ENCODE data around the gene MTLN. TPM values are rescaled to one million over a fixed set of nuclear protein-coding genes. Genes with fewer than 3 reads are reported as not detected.

Gene MTLN
- total and polyA plus RNA-seq, 2 of the 13 experiments (the other 11 are each of a cell fraction or from before 2014, with no cell fraction given), result 37.1 to 50.4 TPM

GRCh38 chr2:110211938-110212858 is at the start of gene MTLN (continued):
- TF ChIP-seq, protein P1, sequence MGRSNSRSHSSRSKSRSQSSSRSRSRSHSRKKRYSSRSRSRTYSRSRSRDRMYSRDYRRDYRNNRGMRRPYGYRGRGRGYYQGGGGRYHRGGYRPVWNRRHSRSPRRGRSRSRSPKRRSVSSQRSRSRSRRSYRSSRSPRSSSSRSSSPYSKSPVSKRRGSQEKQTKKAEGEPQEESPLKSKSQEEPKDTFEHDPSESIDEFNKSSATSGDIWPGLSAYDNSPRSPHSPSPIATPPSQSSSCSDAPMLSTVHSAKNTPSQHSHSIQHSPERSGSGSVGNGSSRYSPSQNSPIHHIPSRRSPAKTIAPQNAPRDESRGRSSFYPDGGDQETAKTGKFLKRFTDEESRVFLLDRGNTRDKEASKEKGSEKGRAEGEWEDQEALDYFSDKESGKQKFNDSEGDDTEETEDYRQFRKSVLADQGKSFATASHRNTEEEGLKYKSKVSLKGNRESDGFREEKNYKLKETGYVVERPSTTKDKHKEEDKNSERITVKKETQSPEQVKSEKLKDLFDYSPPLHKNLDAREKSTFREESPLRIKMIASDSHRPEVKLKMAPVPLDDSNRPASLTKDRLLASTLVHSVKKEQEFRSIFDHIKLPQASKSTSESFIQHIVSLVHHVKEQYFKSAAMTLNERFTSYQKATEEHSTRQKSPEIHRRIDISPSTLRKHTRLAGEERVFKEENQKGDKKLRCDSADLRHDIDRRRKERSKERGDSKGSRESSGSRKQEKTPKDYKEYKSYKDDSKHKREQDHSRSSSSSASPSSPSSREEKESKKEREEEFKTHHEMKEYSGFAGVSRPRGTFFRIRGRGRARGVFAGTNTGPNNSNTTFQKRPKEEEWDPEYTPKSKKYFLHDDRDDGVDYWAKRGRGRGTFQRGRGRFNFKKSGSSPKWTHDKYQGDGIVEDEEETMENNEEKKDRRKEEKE (IDR thresholded peaks at IDR 0.05), result no peak
- TF ChIP-seq, protein P2, sequence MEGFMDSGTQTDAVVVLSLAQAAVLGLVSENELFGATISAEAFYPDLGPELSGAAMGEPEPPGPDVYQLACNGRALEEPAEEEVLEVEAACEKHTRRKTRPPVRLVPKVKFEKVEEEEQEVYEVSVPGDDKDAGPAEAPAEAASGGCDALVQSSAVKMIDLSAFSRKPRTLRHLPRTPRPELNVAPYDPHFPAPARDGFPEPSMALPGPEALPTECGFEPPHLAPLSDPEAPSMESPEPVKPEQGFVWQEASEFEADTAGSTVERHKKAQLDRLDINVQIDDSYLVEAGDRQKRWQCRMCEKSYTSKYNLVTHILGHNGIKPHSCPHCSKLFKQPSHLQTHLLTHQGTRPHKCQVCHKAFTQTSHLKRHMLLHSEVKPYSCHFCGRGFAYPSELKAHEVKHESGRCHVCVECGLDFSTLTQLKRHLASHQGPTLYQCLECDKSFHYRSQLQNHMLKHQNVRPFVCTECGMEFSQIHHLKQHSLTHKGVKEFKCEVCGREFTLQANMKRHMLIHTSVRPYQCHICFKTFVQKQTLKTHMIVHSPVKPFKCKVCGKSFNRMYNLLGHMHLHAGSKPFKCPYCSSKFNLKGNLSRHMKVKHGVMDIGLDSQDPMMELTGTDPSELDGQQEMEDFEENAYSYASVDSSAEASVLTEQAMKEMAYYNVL (CRISPR knock-in tag; IDR thresholded peaks at IDR 0.05; ENCODE audit: borderline replicate concordance), result 0 out of 2 replicates have a peak, but pooled peaks have one; percentile 48
- TF ChIP-seq ZNF337 (CRISPR knock-in tag; IDR thresholded peaks at IDR 0.05; ENCODE audit: borderline replicate concordance, low read depth) (peak; percentile 65; the same call in 1 of the 2 replicates), ARNTL (CRISPR knock-in tag; IDR thresholded peaks at IDR 0.05) (no peak), CENPBD1 (CRISPR knock-in tag; IDR thresholded peaks at IDR 0.05; ENCODE audit: borderline replicate concordance, low read depth) (no peak), ARHGAP35 (CRISPR knock-in tag; IDR thresholded peaks at IDR 0.05; ENCODE audit: borderline replicate concordance) (peak; percentile 91), ZNF674 (CRISPR knock-in tag; IDR thresholded peaks at IDR 0.05; ENCODE audit: low read depth) (no peak), SATB2 (CRISPR knock-in tag; IDR thresholded peaks at IDR 0.05) (no peak), GMEB2 (CRISPR knock-in tag; IDR thresholded peaks at IDR 0.05; ENCODE audit: low read depth) (peak; percentile 85), GATA4 (IDR thresholded peaks at IDR 0.05; ENCODE audit: borderline replicate concordance, low read depth) (0 out of 2 replicates have a peak, but pooled peaks have one; percentile 15), ZNF234 (CRISPR knock-in tag; conservative IDR thresholded peaks at IDR 0.05) (no peak), ELF4 (CRISPR knock-in tag; IDR thresholded peaks at IDR 0.05; ENCODE audit: borderline replicate concordance) (no peak), HOXA3 (CRISPR knock-in tag; IDR thresholded peaks at IDR 0.05) (peak; percentile 94), BCL3 (CRISPR knock-in tag; IDR thresholded peaks at IDR 0.05) (peak; percentile 65), FOXA3 (CRISPR knock-in tag; IDR thresholded peaks at IDR 0.05) (peak; percentile 26; the same call in 1 of the 2 replicates), CREM (IDR thresholded peaks at IDR 0.05) (no peak), CREM (CRISPR knock-in tag; IDR thresholded peaks at IDR 0.05) (no peak), RARG (CRISPR knock-in tag; IDR thresholded peaks at IDR 0.05; ENCODE audit: low read depth) (no peak), ZSCAN31 (CRISPR knock-in tag; IDR thresholded peaks at IDR 0.05; ENCODE audit: low read depth) (no peak; the same call in 1 of the 2 replicates)
- TF ChIP-seq, protein P3, sequence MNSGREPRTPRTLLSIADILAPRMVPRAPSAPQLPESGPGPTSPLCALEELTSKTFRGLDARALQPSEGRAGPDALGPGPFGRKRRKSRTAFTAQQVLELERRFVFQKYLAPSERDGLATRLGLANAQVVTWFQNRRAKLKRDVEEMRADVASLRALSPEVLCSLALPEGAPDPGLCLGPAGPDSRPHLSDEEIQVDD (CRISPR knock-in tag; IDR thresholded peaks at IDR 0.05; ENCODE audit: borderline replicate concordance), result no peak

Data from HepG2 (cell line).